ENCODE data around the gene DDRGK1.

The DDRGK1 gene

GRCh38 chr20:3177746-3178485, 26.6 kb downstream of the DDRGK1 start:
- H3K79me2 ChIP-seq (ENCODE audit: insufficient read depth, low read length), result no peaks in the 10 kb centered on the region
- no peaks in the 10 kb centered on the region for H3K36me3 ChIP-seq (ENCODE audit: low read length)
- no peaks in the 10 kb centered on the region for H4K20me1 ChIP-seq (ENCODE audit: low read depth, low read length)
- H3K27me3 ChIP-seq (ENCODE audit: low read length), result no peaks in the 10 kb centered on the region
- no peak overlapping the region for H2AFZ ChIP-seq (ENCODE audit: low read depth, low read length, severe bottlenecking)
- no peak overlapping the region for H3K9ac ChIP-seq (ENCODE audit: low read length)
- H3F3A ChIP-seq (ENCODE audit: insufficient read depth), result peaks cover 13% of the 10 kb centered on the region; the same call in 1 of the 2 replicates
- H3K4me3 ChIP-seq (ENCODE audit: insufficient read depth, low read length, poor library complexity, severe bottlenecking), result no peak overlapping the region
- no peaks in the 10 kb centered on the region for H3K9me2 ChIP-seq (replicated peaks; ENCODE audit: insufficient read depth, low read length)
- no peaks in the 10 kb centered on the region for H3K9me3 ChIP-seq (ENCODE audit: insufficient read depth, low read length)
- no peak overlapping the region for H3K4me2 ChIP-seq (ENCODE audit: low read depth, low read length, poor library complexity, severe bottlenecking)
- no peak overlapping the region for H3K27ac ChIP-seq (ENCODE audit: low read depth, low read length)
- TF ChIP-seq CTCF (IDR thresholded peaks at IDR 0.05; ENCODE audit: insufficient read depth, low read length, poor library complexity, severe bottlenecking), result no peak
- no peak for TF ChIP-seq EZH2phosphoT487 (conservative IDR thresholded peaks at IDR 0.05; ENCODE audit: low read length)

DNA sequence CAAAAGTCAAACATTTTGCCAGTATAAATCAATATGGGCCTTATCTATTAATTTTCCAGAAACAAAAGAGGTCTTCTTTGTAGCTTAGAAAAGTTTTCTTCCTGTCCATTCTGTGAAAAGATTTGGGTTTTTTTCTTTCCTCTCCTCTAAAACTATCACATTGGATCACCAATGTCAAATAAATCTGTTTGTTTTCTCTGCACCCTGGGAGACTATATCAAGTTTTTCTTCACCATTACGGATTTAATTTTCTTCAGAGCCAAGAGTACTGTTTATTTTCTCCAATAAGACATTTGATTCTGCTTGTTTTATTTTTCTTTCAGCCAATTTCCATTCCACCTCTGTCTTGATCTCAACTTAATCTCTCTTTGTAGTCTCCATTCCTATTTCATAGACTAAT, 29.2 kb downstream of the DDRGK1 start:
- no peaks in the 10 kb centered on the region for H3K9me3 ChIP-seq (ENCODE audit: insufficient read depth, low read length)
- H2AFZ ChIP-seq (ENCODE audit: low read depth, low read length, severe bottlenecking), result no peak overlapping the region
- H3K9ac ChIP-seq (ENCODE audit: low read length), result no peak overlapping the region
- H3K4me2 ChIP-seq (ENCODE audit: low read depth, low read length, poor library complexity, severe bottlenecking), result no peak overlapping the region
- H3K36me3 ChIP-seq (ENCODE audit: low read length), result no peaks in the 10 kb centered on the region
- H4K20me1 ChIP-seq (ENCODE audit: low read depth, low read length), result no peaks in the 10 kb centered on the region
- no peak overlapping the region for H3K4me3 ChIP-seq (ENCODE audit: insufficient read depth, low read length, poor library complexity, severe bottlenecking)
- TF ChIP-seq EZH2phosphoT487 (conservative IDR thresholded peaks at IDR 0.05; ENCODE audit: low read length) (no peak), CTCF (IDR thresholded peaks at IDR 0.05; ENCODE audit: insufficient read depth, low read length, poor library complexity, severe bottlenecking) (no peak)
- H3K79me2 ChIP-seq (ENCODE audit: insufficient read depth, low read length), result no peaks in the 10 kb centered on the region
- H3K27ac ChIP-seq (ENCODE audit: low read depth, low read length), result no peak overlapping the region
- H3K27me3 ChIP-seq (ENCODE audit: low read length), result no peaks in the 10 kb centered on the region
- H3K9me2 ChIP-seq (replicated peaks; ENCODE audit: insufficient read depth, low read length), result no peaks in the 10 kb centered on the region
- peaks cover 13% of the 10 kb centered on the region; the same call in 1 of the 2 replicates for H3F3A ChIP-seq (ENCODE audit: insufficient read depth)

- Histone ChIP-seq H3K9me2 (replicated peaks; ENCODE audit: insufficient read depth, low read length) (no peaks in the 10 kb centered on the region), H3K27me3 (ENCODE audit: low read length) (no peaks in the 10 kb centered on the region), H3K9ac (ENCODE audit: low read length) (no peak overlapping the region), H2AFZ (ENCODE audit: low read depth, low read length, severe bottlenecking) (peak overlapping the region; percentile 100), H3K79me2 (ENCODE audit: insufficient read depth, low read length) (no peaks in the 10 kb centered on the region), H3F3A (ENCODE audit: insufficient read depth) (peaks cover 13% of the 10 kb centered on the region; the same call in 1 of the 2 replicates), H3K27ac (ENCODE audit: low read depth, low read length) (no peak overlapping the region), H3K36me3 (ENCODE audit: low read length) (no peaks in the 10 kb centered on the region), H4K20me1 (ENCODE audit: low read depth, low read length) (no peaks in the 10 kb centered on the region), H3K9me3 (ENCODE audit: insufficient read depth, low read length) (no peaks in the 10 kb centered on the region), H3K4me3 (ENCODE audit: insufficient read depth, low read length, poor library complexity, severe bottlenecking) (no peak overlapping the region), H3K4me2 (ENCODE audit: low read depth, low read length, poor library complexity, severe bottlenecking) (peak overlapping the region; percentile 98)
- no peak for TF ChIP-seq EZH2phosphoT487 (conservative IDR thresholded peaks at IDR 0.05; ENCODE audit: low read length)
- TF ChIP-seq CTCF (IDR thresholded peaks at IDR 0.05; ENCODE audit: insufficient read depth, low read length, poor library complexity, severe bottlenecking), result no peak
Observed at GRCh38 chr20:3174442-3175261, 29.8 kb downstream of the DDRGK1 start.

All from SU-DHL-6 (cell line).